Measurements from ENCODE around the gene PIK3CG.

Gene PIK3CG

DNA sequence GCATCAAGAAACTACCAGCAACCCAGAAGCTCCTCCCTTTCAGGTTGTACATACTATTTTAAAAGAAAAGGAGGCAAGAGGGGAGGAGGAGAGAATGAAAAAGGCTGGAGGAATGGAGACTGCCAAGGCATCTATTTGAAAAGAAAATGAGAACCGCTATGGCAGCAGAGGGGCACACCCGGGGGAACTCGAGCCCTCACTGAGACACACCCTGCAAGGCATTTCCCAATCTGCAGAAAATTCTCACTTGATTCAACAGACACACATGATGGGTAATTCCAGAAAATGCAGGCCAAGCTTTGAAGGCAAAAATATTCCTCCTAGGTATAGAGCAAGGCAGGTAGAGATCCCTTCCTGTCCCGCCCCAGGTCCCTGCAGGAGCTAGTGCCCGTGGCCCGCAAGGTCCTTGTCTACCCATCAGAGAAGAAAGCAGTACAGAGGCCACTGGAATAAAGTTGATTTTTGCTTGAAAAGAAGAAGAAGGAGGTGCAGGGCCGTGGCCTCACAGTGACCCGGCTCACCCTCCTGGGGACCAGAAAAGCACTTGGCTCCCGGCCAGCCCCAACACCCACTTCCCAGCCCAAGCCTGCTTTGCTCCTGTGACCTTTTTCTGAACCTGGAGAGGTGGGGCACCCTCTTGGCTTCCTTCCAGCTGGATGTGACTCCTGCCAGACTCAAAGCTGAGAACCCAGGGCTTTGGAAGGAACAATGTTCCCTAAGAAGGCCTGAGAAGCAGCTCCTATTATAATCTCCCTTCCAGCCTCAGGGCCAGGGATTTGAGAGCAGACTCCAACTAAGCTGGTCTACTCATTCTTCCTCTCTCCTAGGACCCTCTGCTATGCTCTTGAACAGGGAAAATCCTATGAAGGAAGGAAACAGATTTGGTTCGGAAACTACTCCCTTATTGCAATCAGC is 6.2 kb upstream of the PIK3CG start:
- no peak for DNase-seq

DNA sequence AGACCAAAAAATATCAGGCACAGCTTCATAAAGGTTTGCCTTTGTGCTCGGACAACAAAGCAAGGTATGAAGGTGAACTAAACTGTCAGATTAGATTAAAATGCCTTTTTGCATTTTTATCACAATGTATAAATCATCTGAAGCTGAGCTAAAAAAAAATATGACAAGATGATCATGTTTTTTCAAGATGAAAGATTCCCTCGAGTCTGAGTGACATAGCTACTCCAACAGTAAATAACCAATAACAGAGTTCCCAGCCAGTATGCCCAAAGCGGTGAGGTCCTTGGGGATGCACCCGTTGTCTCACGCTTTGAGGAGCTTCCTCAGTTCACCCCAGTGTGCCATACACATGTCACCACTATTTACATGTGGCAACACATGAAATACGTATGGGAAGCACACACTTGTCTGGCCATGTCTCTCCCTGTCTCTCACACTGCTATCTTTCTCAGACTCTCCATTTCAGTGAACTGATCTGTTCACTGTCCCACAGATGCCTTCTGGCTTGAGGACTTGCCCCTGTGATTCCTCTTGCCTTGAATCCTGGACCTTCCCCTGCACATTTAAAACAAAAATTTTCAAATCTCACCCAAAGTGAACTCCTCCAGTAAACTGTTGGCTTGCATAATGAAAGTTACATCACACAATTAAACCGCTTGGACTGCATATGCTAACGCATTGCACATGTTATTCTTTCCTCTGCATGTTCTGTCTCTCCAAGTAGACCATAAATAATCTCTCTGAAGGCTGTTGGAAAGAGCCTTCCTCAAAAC is 2.6 kb upstream of the PIK3CG start:
- DNase-seq: no peak

GRCh38 chr7:106863274-106863997 is 1.6 kb upstream of the PIK3CG start:
- no peak for DNase-seq

DNA sequence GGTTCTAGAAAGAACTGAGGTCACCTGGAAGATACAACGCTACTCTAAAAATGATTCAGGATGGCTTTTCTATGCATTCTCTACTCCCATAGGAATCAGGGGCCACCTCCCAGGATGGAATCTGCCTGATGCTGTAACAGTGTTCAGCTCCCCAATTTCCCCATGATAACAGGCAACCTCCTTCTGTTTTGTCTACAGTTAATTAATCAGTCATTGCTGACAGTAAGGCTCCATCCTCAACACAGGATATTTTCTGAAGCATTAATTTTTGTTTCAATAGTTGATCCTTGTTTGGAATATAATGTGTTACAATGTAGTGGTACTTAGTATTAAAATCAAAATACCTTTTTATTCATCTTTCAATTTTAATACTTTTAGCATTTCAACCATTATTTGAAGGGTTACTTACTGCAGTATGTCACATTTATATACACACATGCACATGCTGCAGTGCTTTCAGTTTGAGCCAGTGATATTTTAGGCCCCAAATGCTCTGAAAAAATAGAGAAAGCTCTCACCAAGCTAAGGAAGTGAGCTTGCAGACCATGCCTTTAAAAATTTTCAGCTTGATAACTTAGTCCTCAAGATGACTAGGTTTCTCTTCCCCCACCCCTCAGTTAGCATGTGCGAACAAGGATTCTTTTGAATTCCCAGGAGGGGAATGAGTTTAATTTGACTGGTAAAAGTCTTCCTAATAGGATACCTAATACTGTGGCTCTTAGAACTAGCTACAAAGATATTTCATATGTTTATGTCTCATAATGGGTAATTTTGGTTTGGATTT is 592 bp upstream of the PIK3CG start:
- no peak for DNase-seq

DNA sequence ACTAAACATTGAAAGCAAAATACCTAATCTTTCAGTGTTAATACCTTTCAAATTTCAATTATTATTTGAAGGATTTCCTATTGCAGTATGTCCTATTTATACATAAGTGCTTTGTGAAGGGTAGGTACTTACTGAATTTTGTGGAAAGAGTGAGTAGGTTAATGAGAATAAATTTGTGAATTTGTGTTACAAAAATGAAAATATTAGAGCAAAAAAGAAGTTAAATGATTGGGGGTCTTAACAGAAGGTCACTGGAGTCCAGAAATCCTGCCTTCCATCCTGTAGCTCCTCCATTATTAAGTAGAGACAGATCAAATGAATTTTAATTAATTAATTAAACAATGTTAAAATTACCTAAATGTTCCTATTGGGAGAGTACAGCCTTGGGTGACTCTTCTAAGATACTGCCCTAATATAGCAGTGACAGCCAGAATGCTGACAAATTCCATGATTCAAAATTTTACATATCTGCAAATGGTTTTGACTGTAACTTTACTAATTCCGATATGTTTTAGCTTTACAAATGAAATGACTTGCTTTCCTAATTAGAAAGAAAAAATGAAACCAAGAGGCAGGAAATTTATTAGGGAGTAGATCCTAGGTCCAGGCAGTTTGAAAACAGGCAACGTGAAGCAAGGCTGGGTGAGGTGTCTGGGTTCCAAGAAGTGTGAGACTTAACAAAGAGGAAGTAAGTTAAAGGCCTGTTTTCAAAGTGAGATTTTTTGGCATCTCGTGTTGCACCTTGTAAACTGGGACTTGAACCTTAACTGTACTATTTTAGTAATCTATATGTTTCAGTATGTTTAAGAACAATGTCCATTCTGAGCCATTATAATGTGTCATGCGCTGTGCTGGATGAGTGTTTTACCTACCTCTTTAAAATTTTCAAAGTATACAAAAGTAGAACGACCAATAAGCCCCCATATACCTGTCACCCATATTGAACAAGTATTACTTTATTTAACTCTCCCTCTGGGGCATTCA is 1.5 kb downstream of the PIK3CG start:
- no peak for DNase-seq

DNA sequence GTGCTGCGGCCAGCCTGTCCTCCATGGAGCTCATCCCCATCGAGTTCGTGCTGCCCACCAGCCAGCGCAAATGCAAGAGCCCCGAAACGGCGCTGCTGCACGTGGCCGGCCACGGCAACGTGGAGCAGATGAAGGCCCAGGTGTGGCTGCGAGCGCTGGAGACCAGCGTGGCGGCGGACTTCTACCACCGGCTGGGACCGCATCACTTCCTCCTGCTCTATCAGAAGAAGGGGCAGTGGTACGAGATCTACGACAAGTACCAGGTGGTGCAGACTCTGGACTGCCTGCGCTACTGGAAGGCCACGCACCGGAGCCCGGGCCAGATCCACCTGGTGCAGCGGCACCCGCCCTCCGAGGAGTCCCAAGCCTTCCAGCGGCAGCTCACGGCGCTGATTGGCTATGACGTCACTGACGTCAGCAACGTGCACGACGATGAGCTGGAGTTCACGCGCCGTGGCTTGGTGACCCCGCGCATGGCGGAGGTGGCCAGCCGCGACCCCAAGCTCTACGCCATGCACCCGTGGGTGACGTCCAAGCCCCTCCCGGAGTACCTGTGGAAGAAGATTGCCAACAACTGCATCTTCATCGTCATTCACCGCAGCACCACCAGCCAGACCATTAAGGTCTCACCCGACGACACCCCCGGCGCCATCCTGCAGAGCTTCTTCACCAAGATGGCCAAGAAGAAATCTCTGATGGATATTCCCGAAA is 2.7 kb downstream of the PIK3CG start:
- no peak for DNase-seq

- no peak for DNase-seq
Observed at GRCh38 chr7:106868364-106868763, 3.3 kb downstream of the PIK3CG start.

- DNase-seq: no peak
Observed at GRCh38 chr7:106869954-106870353, 4.9 kb downstream of the PIK3CG start.

DNA sequence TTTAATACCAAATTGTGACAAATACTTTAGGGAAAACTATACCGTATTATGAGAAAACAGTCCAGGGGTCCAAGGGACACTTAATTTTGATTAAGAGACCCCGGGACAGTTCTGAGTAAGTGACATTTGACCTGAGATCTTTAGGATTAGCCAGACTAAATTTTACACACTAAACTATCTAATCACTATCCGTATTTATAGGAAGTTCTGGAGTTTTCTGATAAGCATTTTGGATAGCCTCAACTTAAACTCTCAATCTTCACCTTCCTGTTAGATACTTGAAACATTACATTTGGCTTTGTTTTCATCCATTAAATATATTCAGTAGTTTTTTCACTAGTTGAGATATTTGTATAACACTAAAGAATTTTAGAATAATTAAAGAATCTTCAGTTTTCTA is 5.4 kb downstream of the PIK3CG start:
- no peak for DNase-seq

DNA sequence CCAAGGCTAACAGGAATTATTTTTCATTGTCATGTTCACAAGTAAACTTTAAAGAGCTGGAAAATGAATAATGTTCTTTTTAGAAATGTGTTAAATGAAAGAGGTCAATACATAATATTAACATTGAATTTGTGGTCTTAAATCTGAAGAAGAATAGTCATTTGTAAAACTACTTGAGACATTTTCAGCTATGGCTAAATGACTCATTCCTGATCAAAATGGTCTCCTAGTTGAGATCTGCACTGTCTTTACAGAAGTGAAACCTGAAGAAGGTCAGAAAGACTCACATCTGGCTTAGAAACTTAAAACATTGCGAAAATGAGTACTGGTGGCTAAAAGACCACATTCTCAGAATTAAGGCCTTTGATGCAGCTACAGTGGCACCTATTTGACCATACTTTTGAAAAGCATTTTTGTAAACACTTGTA is 5.9 kb downstream of the PIK3CG start:
- no peak for DNase-seq

DNA sequence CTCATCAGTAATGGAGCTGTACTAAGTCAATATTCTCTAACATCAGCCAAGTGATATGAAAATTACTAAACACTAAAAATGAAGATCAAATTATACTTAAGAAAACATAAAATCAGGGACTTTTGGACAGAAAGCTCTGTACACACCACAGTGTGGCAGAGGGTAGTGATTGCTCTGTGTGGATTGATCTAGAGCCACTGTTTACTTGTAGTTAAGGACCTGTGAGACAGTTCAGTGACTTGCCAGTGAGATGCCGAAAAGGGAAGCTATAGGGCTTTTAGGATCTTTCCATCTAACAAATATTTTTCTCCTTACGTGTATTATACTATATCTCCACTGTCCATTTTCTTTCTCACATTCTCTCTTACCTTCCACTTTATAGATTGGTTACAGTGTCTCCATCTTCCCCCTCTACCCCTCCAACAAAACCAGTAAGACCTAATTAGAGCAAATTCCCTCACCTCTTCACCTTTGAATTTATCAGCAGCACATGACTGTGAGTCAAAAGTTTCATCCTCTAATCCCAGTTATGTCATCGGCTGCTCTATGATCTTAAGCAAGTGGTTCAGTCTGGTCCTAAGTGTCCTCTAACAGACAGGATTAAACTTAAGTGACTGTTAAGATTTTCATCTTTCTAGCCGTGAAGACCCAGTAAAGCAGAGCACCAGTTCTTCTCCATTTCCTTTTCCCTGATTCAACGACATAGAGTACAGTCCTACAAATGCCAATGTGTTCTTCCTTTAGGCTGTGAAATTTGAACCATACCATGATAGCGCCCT is 6.9 kb downstream of the PIK3CG start:
- no peak for DNase-seq

DNA sequence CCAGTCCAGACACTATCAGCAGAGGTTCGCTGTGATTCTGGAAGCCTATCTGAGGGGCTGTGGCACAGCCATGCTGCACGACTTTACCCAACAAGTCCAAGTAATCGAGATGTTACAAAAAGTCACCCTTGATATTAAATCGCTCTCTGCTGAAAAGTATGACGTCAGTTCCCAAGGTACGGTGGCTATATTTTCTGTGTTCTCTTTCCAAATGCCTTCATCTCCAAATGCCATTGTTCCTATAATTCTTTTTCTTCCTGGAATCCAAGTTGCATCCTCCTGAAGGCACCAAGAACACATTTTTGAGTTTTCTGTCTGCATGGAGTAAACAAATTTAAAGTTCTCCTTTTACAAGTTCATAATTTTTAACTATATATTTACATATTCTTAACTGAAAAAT is 7.7 kb downstream of the PIK3CG start:
- no peak for DNase-seq

- no peak for DNase-seq
Observed at GRCh38 chr7:106874076-106874475, 9.0 kb downstream of the PIK3CG start.

GRCh38 chr7:106875508-106875907 is 10.4 kb downstream of the PIK3CG start:
- no peak for DNase-seq

DNA sequence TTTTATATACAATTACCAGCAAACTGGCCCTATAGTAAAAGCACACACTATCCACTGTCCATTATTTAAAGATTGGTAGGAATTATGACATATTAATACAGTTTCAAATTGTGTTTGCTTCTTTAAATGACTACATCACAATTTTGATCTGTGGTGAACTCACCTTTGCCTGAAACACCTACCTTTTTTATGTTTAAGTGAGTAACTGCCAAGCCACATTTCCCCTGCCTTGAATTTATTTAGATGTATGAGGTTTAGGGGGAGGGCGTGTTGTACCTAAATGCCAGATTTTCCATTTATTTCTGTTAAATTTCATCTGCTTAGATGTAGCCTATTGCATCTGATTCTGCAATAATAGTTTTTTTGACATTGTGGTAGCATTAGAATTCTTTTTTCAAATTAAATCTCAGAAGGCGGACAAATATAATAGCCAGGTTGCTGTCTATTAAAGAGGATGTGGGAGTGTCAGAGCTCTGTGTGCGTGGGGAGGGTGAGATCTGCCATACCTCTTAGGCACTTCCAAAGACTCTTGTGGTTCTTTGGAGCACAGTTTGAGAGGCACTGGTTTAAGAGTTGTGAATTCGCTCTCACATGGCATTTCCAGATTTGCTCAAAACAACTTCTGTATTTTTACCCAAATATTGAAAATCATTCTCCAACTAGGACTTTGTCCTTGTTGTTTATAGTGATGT is 13.8 kb downstream of the PIK3CG start:
- DNase-seq: no peak

- DNase-seq: no peak
Observed at GRCh38 chr7:106881984-106882383, 16.9 kb downstream of the PIK3CG start.

DNA sequence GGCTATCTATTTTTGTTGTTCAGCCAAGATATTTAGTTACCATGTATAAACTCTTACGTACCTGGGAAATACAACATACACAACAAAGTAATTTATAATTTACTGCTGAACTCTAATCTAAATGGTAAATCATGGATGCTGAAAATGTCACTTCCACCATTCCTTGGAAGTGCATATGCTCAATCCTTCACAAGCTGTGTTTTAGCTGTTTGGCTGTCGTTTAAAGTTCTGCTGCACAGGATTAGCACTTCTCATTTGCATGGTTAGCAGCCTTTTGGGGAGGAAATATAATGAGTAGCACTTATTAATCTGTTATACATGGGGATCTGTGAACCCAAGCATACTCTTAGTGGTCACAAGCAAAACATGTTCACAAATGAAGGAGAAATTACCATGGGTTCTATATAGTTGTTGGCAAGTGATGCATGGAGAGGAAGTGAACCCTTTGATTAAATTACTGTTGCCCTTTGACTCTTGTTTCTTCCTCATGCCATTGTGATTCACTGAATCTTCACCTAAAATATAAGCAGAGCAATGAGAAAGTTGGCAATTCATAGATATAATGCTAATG is 18.5 kb downstream of the PIK3CG start:
- no peak for DNase-seq

- DNase-seq: no peak
Observed at GRCh38 chr7:106885652-106886051, 20.6 kb downstream of the PIK3CG start.

- DNase-seq: no peak
Observed at GRCh38 chr7:106887421-106887820, 22.3 kb downstream of the PIK3CG start.
